ENCODE results near the gene SLC35B1.
"Not testable (repeated sequence)": the region's sequence is repeated elsewhere in the genome, so short reads cannot be mapped to it uniquely, and the experiment has no call there.

SLC35B1 gene

GRCh38 chr17:49734515-49735490, 27.0 kb upstream of the SLC35B1 start:
- DNase-seq: peak; percentile 54

GRCh38 chr17:49731435-49731831, 23.7 kb upstream of the SLC35B1 start:
- DNase-seq: no peak

- DNase-seq: no peak
These were observed 23.1 kb upstream of the SLC35B1 start for GRCh38 chr17:49730785-49731434.

- no peak for DNase-seq
These were observed 22.5 kb upstream of the SLC35B1 start for GRCh38 chr17:49730078-49730784.

- no peak for DNase-seq
These were observed 21.3 kb upstream of the SLC35B1 start for GRCh38 chr17:49729069-49729468.

- no peak for DNase-seq
These were observed 20.7 kb upstream of the SLC35B1 start for GRCh38 chr17:49728425-49728824.

GRCh38 chr17:49727380-49727779, 19.6 kb upstream of the SLC35B1 start:
- DNase-seq: no peak

- DNase-seq: peak; percentile 65
These were observed 17.8 kb upstream of the SLC35B1 start for GRCh38 chr17:49725452-49726130.

- DNase-seq: not testable (repeated sequence)
These were observed 16.8 kb upstream of the SLC35B1 start for GRCh38 chr17:49724552-49724951.

GRCh38 chr17:49723423-49723822, 15.7 kb upstream of the SLC35B1 start:
- DNase-seq: peak; percentile 28

GRCh38 chr17:49722066-49722465, 14.3 kb upstream of the SLC35B1 start:
- DNase-seq: no peak

GRCh38 chr17:49717371-49717861, 9.7 kb upstream of the SLC35B1 start:
- no peak for DNase-seq

GRCh38 chr17:49716668-49717364, 9.1 kb upstream of the SLC35B1 start:
- DNase-seq: no peak

GRCh38 chr17:49715717-49716279, 8.0 kb upstream of the SLC35B1 start:
- no peak for DNase-seq

- DNase-seq: no peak
These were observed 7.5 kb upstream of the SLC35B1 start for GRCh38 chr17:49715216-49715615.

- DNase-seq: peak; percentile 76
These were observed 885 bp upstream of the SLC35B1 start for GRCh38 chr17:49708515-49709183.

- peak; percentile 62 for DNase-seq
These were observed 537 bp downstream of the SLC35B1 start for GRCh38 chr17:49707246-49707607.

- DNase-seq: no peak
These were observed 2.5 kb downstream of the SLC35B1 start for GRCh38 chr17:49705254-49705653.

- peak; percentile 71 for DNase-seq
These were observed 4.0 kb downstream of the SLC35B1 start for GRCh38 chr17:49703557-49704277.

- DNase-seq: no peak
These were observed 6.8 kb downstream of the SLC35B1 start for GRCh38 chr17:49700960-49701359.
